GM18907 (cell line): ENCODE results near the gene CTIF.

Source experiments
- ATAC-seq: cut with Tn5 transposase; IDR thresholded peaks from one replicate; pipeline ENCODE4 v1.9.1; 2021; ENCODE audit warnings: mild to moderate bottlenecking, moderate library complexity; ENCODE audit not compliant: unreplicated experiment

CTIF gene

DNA sequence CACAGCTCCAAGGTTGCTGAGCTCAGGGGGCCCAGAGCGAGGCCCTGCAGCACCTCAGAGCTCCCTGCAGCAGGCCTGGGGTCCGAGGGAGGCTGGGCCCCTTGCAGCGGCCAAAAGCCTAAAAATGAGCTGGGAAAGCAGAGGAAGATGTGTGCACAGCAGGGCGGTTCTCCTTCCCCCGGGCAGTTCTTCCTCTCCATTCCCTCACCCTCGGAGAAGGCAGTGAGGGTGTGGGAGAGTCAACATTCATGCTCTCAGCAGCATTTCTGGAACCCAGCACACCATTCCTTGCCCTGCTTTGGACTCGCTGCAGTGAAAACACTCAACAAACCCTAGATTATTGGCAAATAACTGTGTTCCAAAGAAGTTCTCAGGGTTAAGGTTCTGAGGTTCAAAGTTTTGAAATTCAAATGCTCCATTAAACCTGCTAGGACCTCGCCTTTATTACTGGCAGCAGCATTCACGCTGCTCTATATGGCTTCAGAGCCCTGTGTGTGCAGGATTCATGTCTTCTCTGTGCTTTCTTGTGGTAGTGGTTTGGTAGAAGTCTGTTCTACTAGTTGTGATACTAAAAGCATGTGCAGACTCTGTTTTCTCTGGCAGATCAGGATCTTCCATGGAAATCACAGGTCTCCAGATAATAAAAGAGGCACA, 79.1 kb downstream of the CTIF start:
- ATAC-seq = no peak

DNA sequence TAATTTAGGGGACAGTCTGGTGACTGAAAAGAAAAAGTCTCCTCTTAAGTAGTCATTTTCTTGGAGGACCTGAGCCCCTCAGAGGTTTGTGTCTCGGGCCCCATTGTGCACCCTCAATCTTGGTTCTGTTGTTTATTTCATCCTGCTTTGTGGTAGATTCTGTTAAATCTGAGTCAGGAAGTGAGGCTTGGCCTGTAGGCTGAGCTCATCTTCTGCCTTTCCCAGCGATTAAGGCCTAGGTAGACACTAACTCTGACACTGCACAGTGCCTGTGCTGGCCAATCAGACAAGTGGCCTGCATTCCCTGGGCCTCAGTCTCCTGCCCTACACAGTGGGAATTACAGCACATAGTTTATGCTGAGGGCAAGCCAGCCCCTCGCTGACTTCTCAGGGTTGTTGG, 80.2 kb downstream of the CTIF start:
- no peak for ATAC-seq

GRCh38 chr18:48619501-48619900, 80.7 kb downstream of the CTIF start:
- no peak for ATAC-seq

DNA sequence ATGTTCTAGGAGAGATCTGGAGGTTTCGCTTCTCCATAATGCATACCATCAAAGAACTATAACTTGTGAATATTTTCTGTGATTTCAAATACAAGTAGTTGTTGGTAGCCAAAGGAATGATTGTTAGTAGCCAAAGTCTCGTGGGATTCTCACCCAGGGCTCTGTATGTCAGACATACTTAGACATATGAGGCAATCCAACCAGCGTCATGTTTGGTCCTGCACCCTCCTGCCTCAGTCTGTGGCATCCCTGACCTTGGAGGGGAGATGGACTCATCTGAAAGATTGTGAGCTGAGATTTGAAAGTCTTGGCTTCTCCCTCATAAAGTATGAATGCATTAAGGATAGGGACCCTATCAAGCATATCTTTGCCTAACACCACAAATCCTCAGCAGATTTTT, 81.2 kb downstream of the CTIF start:
- ATAC-seq = no peak

DNA sequence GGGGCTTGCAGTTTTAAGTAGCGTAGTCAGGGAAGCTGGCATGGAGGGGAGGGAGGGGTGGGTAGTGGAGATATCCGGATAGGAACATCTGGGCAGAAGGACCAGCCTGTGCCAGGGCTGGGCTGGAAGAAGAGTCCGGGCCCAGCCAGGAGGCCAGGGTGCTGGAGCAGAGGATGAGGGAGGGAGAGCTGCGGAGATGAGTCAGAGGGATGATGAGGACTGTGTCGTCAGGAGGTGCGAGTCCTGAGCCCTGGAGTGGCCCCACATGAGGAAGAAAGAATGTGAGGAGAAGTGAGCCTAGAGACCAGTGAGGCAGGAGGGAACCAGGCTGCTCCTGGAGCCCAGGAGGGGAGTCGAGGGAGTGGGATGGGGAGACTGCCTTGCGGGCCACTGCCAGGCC, 82.4 kb downstream of the CTIF start:
- no peak for ATAC-seq

GRCh38 chr18:48621815-48622555, 83.2 kb downstream of the CTIF start:
- ATAC-seq = no peak

- ATAC-seq = peak; percentile 60
Measured at GRCh38 chr18:48622911-48623431, 84.1 kb downstream of the CTIF start.

DNA sequence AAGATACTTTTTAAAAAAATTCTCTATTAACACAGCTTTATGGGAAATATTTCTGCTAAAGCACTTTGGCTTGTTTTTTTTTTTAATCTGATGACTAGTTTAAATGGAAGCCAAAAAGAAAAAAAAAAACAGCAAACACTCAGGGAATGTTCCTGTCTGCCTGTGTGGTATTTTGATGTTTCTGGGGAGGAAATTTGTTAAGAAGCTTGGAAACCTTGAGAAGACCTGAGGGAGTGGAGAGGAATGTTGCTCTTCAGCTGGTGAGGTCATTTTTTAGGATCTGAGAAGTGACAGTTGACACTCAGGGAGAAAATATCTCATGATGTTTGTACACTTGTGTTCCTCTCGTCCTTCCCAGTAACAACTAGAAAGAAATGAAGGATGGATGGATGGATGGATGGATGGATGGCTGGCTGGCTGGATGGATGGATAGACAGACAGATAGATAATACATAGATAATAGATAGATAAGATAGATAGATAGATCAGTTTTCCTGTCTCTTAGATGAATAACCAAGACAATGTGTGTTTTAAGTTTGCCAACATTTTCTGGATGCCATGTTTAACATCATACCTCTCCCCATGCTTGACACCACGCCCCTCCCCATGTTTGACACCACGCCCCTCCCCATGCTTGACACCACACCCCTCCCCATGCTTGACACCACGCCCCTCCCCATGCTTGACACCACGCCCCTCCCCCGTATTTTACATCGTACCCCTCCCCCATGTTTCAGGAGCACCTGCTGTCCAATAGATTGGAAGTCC, 84.8 kb downstream of the CTIF start:
- ATAC-seq = no peak

DNA sequence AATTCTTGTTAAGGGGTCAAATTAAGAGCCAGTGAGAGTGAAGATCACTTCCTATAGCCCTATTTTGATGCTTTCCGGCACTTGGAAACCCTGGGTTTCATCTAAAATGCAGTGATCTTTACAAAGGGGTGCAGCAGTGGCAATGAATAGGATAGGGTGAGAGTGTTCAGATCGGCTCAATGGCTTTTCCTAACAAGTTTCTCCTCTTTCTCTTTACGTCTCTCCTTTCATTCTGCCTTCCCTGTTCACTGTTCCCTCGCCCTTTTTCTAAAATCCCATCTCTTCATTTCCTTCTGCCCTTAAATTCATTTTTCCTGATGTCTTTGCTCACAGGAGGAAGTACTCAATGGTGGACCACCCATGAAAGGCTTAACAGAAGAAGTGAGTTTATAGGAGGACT, 86.0 kb downstream of the CTIF start:
- ATAC-seq = no peak

GRCh38 chr18:48627216-48627615, 88.4 kb downstream of the CTIF start:
- ATAC-seq = no peak

DNA sequence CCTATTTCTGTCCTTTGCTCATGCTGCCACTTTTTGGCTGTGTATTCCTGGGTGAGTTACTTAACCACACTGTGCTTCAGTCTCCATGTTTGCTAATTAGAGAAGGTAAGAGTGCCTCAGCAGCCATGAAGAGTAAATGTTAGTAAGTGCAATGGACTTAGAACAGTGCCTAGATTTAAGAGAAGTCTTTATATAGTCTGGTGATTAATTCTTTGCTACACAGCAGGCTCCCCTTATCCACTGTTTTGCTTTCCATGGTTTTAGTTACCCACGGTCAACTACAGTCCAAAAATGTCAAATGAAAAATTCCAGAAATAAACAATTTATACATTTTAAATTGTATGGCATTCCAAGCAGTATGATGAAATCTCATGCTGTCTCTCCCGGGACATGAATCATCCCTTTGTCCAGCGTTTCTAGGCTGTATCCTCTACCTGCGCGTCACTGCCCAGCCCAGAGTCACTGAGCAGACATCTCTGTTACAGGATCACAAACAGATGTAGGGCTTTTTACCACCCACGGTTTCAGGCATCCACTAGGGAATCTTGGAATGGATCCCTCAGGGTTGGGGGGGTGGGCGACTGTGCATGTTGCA, 91.0 kb downstream of the CTIF start:
- no peak for ATAC-seq

- no peak for ATAC-seq
Measured at GRCh38 chr18:48631851-48632250, 93.0 kb downstream of the CTIF start.

DNA sequence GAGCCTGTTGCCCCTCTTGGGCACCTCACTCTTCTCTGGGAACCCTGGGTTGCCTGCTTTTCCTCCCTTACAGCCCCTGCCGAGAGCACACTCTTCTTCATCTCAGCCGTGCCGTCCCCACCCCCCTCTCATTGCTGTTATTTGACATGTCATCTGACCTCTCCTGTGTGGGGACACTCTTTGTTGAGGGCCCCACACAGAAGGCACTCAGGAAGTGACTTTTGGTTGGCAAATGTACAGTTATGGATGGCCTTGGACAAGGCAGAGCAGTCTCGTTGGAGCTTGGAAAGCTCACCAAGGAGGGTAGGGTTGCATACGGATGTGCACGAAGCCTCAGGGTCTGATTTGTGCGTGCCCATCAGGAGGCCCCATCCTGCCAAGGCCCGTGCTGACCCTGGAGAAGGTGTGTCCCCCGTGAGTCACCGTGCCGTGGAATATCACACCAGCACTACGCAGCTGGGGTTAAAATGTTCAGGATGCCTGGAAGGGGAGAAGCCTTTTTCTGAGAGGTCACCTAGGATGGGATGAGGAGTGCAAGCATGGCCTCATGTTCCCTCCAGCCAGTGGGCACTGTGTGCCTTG, 93.9 kb downstream of the CTIF start:
- no peak for ATAC-seq

DNA sequence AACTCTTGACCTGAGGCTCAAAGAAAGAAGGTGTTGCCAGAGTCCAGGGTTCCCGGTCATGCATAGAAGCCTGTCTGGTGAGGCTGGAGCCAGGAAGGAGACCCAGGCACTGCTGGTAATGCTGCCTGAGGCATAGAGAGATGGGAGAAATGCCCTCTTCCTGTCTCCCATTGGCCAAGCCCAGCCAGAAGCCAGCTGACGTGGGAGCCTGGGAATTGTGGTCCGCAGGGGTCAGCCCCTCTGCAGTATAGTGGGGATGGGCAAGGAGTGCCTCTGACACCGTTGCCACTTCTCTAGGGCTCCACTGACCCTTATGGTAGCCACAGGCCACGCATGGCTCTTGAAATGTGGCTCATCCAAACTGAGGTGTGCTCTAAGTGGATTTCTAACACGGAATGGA, 95.7 kb downstream of the CTIF start:
- ATAC-seq = no peak

DNA sequence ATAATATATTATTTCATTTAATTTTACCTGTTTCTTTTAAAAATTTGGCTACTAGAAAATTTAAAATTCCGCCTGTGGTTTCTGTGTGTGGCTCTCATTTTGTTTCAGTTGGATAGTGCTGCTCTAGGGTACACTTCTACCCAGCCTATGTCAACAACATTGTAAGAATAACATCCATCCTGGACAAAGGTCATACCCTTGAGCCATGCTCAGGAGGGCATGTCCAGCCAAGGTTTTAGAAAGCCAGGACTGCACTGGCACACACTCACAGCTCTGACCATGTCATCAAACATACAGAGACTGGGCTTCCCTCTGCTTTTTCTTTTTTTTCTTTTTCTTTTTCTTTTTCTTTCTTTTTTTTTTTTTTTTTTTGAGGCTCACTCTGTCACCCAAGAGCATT, 96.1 kb downstream of the CTIF start:
- no peak for ATAC-seq

- ATAC-seq = no peak
Measured at GRCh38 chr18:48635806-48636205, 97.0 kb downstream of the CTIF start.

- no peak for ATAC-seq
Measured at GRCh38 chr18:48636436-48636835, 97.6 kb downstream of the CTIF start.

- ATAC-seq = no peak
Measured at GRCh38 chr18:48637081-48637990, 98.5 kb downstream of the CTIF start.

DNA sequence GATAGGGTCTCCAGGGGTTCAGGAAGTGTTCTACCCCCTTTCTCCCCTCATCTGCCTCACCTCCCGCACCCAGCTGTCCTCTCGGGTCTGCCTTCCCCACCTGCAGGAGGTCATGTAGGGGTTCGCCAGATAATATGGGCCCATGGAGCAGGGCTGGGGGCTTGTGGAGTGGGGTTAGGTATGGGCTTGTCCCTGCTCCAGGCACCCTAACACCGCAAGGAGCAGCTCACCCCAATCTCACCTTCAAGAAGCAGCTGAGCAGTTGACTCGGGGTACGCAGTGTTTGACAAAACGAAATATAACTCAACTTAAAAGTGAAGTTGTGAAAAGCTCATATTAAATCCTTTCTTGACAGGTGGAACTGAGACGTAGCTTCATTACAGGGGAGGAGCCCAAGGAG, 99.6 kb downstream of the CTIF start:
- ATAC-seq = no peak
